ENCODE measurements around the gene CACNB4. TPM values are rescaled to one million over a fixed set of nuclear protein-coding genes. Genes with fewer than 3 reads are reported as not detected.

The CACNB4 gene
- total RNA-seq, 1 experiment from 2014 or later, result 1.00 TPM

DNA sequence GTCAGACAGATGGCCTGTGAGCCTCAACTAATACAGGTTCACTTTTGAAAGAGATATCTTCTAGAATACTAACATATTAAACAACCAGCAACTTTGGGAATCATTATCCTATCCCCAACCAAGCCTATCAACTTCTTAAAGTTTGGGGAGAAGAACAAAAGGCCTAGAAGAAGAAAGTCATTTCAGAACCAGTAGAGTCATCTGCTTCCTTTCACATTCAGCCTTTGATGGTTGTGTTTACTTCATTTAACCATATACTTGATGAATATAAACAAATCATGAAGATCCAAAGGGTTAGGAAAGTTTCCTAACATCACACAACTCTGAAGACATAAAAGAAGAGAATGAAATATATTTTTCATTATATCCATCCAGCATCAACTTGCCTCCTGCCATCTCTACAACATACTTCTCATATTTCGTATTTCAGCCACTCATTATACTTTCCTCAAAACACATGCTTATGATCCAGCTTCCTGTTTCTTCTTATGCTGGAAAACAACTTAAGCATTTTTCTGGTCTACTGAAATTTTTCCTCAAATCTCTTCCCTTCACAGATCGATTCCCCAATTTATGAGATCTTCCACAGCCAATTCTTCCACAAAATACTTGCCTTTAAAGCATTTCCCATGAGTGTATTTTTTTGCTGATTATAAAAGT, 114.3 kb downstream of the CACNB4 start:
- intact Hi-C loops (cut with micrococcal nuclease; ENCODE audit: unreplicated experiment), result no loop called here
- Histone ChIP-seq H3K9me3 (0 out of 2 replicates have a peak, but pooled peaks cover 9% of the 10 kb centered on the region), H3K36me3 (ENCODE audit: control insufficient read depth, insufficient read depth, low read length) (no peaks in the 10 kb centered on the region), H3K27me3 (replicated peaks; ENCODE audit: control insufficient read depth, insufficient read depth, low read length) (no peaks in the 10 kb centered on the region), H3K4me3 (ENCODE audit: low read depth, low read length) (no peak overlapping the region), H3K4me1 (no peaks in the 10 kb centered on the region)
- Mint-ChIP-seq H3K4me1 (ENCODE audit: low read depth, unreplicated experiment) (no peaks in the 10 kb centered on the region), H3K36me3 (ENCODE audit: insufficient read depth, unreplicated experiment) (no peaks in the 10 kb centered on the region), H3K27me3 (ENCODE audit: insufficient read depth, unreplicated experiment) (peaks cover 2% of the 10 kb centered on the region), H3K27ac (ENCODE audit: unreplicated experiment) (no peak overlapping the region), H3K4me3 (ENCODE audit: unreplicated experiment) (no peak overlapping the region), H3K9me3 (ENCODE audit: unreplicated experiment) (peaks cover 9% of the 10 kb centered on the region)
- no TSS peak for BruUV-seq (replicated peaks)
- CTCF ChIA-PET, result no interaction called here
- TF ChIP-seq, protein P1, sequence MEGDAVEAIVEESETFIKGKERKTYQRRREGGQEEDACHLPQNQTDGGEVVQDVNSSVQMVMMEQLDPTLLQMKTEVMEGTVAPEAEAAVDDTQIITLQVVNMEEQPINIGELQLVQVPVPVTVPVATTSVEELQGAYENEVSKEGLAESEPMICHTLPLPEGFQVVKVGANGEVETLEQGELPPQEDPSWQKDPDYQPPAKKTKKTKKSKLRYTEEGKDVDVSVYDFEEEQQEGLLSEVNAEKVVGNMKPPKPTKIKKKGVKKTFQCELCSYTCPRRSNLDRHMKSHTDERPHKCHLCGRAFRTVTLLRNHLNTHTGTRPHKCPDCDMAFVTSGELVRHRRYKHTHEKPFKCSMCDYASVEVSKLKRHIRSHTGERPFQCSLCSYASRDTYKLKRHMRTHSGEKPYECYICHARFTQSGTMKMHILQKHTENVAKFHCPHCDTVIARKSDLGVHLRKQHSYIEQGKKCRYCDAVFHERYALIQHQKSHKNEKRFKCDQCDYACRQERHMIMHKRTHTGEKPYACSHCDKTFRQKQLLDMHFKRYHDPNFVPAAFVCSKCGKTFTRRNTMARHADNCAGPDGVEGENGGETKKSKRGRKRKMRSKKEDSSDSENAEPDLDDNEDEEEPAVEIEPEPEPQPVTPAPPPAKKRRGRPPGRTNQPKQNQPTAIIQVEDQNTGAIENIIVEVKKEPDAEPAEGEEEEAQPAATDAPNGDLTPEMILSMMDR (IDR thresholded peaks at IDR 0.05; ENCODE audit: insufficient read depth in 1 of 2, low read depth in 1 of 2, low read length in 1 of 2, severe bottlenecking in 1 of 2, unreplicated experiment in 1 of 2), result no peak
- POLR2A ChIA-PET, result no interaction called here
- DNase-seq, result no peak

DNA sequence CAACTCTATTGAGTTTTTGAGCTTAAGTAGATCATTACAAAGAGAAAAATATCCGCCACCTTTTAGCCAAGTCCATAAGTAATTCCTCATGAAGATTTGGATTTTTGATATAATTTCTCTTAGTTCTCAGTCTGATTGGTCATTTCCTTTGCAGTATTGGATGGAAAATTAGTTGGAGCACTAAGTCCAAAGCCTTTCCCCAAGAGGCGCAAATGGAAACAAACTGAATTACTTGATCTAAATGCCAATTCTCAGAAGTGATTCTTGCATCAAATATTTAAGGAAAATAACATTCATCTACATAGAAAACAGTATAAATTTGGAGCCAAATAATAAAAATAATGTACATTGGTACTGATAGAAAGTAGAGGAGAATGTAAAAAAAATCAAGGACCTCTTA, 115.6 kb downstream of the CACNB4 start:
- Mint-ChIP-seq H3K9me3 (ENCODE audit: unreplicated experiment) (peaks cover 9% of the 10 kb centered on the region), H3K27ac (ENCODE audit: unreplicated experiment) (no peak overlapping the region), H3K36me3 (ENCODE audit: insufficient read depth, unreplicated experiment) (no peaks in the 10 kb centered on the region), H3K4me3 (ENCODE audit: unreplicated experiment) (no peak overlapping the region), H3K4me1 (ENCODE audit: low read depth, unreplicated experiment) (no peaks in the 10 kb centered on the region), H3K27me3 (ENCODE audit: insufficient read depth, unreplicated experiment) (peaks cover 2% of the 10 kb centered on the region)
- Histone ChIP-seq H3K4me3 (ENCODE audit: low read depth, low read length) (no peak overlapping the region), H3K4me1 (no peaks in the 10 kb centered on the region), H3K27me3 (replicated peaks; ENCODE audit: control insufficient read depth, insufficient read depth, low read length) (no peaks in the 10 kb centered on the region), H3K9me3 (0 out of 2 replicates have a peak, but pooled peaks cover 9% of the 10 kb centered on the region), H3K36me3 (ENCODE audit: control insufficient read depth, insufficient read depth, low read length) (no peaks in the 10 kb centered on the region)
- CTCF ChIA-PET, result no interaction called here
- no peak for DNase-seq
- TF ChIP-seq, protein P1 (IDR thresholded peaks at IDR 0.05; ENCODE audit: insufficient read depth in 1 of 2, low read depth in 1 of 2, low read length in 1 of 2, severe bottlenecking in 1 of 2, unreplicated experiment in 1 of 2), result no peak
- intact Hi-C loops (cut with micrococcal nuclease; ENCODE audit: unreplicated experiment), result no loop called here
- POLR2A ChIA-PET, result no interaction called here
- no TSS peak for BruUV-seq (replicated peaks)

DNA sequence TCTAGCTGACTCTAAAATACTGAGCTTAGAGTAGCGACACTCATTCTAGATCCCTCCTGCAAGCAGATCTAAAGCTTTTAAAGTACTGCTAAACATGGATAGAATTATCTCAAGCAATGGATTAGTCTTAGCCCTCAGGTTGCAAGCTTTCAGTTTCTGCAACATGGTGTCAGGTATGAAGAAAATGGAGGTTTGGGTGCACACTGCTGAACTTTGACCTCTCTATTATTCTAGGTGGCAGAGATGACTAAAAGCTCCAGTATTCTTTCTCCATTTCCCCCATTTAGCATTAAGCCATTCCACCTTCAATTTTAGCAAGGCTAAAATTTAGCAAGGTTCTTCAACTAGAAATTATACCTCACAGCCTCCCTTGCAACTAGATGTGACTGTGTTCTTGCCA, 117.0 kb downstream of the CACNB4 start:
- intact Hi-C loops (cut with micrococcal nuclease; ENCODE audit: unreplicated experiment), result no loop called here
- no peaks in the 10 kb centered on the region for H3K4me1 Mint-ChIP-seq (ENCODE audit: low read depth, unreplicated experiment)
- Histone ChIP-seq H3K36me3 (ENCODE audit: control insufficient read depth, insufficient read depth, low read length) (no peaks in the 10 kb centered on the region), H3K4me1 (no peaks in the 10 kb centered on the region), H3K4me3 (ENCODE audit: low read depth, low read length) (no peak overlapping the region), H3K9me3 (0 out of 2 replicates have a peak, but pooled peaks cover 9% of the 10 kb centered on the region), H3K27me3 (replicated peaks; ENCODE audit: control insufficient read depth, insufficient read depth, low read length) (no peaks in the 10 kb centered on the region)
- no TSS peak for BruUV-seq (replicated peaks)
- no peak overlapping the region for H3K4me3 Mint-ChIP-seq (ENCODE audit: unreplicated experiment)
- H3K27ac Mint-ChIP-seq (ENCODE audit: unreplicated experiment), result no peak overlapping the region
- TF ChIP-seq, protein P1 (IDR thresholded peaks at IDR 0.05; ENCODE audit: insufficient read depth in 1 of 2, low read depth in 1 of 2, low read length in 1 of 2, severe bottlenecking in 1 of 2, unreplicated experiment in 1 of 2), result no peak
- no peaks in the 10 kb centered on the region for H3K36me3 Mint-ChIP-seq (ENCODE audit: insufficient read depth, unreplicated experiment)
- DNase-seq, result no peak
- H3K9me3 Mint-ChIP-seq (ENCODE audit: unreplicated experiment), result peaks cover 9% of the 10 kb centered on the region
- ChIA-PET CTCF (no interaction called here), POLR2A (interaction anchor here (0.6 kb wide), 1 partner anchor 9 kb away, joined by 9 read pairs; no protein-coding TSS in a partner anchor)
- peaks cover 2% of the 10 kb centered on the region for H3K27me3 Mint-ChIP-seq (ENCODE audit: insufficient read depth, unreplicated experiment)

Data from Caco-2 (cell line).